Heart right ventricle (tissue), 16 donors: ENCODE measurements around the gene ARFGAP3. TPM values are rescaled to one million over a fixed set of nuclear protein-coding genes. Genes with fewer than 3 reads are reported as not detected.
A peak's percentile ranks its signal among the peaks of the same experiment; 100 is the strongest.

Experiments used
- ATAC-seq, 8 donors: fragments of 200-7000 bp; cut with Tn5 transposase; one replicate each; pipeline ENCODE4 v1.9.1; 2020; ENCODE audit warnings: mild to moderate bottlenecking in 8 of 8, moderate library complexity in 8 of 8, moderate number of reproducible peaks in 1 of 8
- DNase-seq, 2 donors: peaks; one replicate each; pipeline ENCODE4 v3.0.0-alpha.2; 2020
- H3K27ac ChIP-seq, 10 donors: fragments of 200-600 bp; sonication (generic) in 2 of 10; one replicate each; pipeline versions ENCODE4 v1.5.0 to v1.8.0; 2020 to 2022; ENCODE audit warnings: mild to moderate bottlenecking in 3 of 10
- H3K27me3 ChIP-seq, 7 donors: fragments of 200-600 bp; one replicate each; pipeline ENCODE4 v1.8.0; 2021 to 2022; ENCODE audit warnings: mild to moderate bottlenecking in 2 of 7
- H3K36me3 ChIP-seq, 9 donors: fragments of 200-600 bp; sonication (generic) in 1 of 9; one replicate each; pipeline versions ENCODE4 v1.5.0 to v1.8.0; 2020 to 2022; ENCODE audit warnings: mild to moderate bottlenecking in 2 of 9
- H3K4me1 ChIP-seq, 9 donors: fragments of 200-600 bp; sonication (generic) in 1 of 9; one replicate each; pipeline versions ENCODE4 v1.5.0 to v1.8.0; 2020 to 2022; ENCODE audit warnings: mild to moderate bottlenecking in 4 of 9
- H3K4me3 ChIP-seq, 10 donors: fragments of 200-600 bp; sonication (generic) in 2 of 10; one replicate each; pipeline versions ENCODE4 v1.5.0 to v1.8.0; 2020 to 2022; ENCODE audit warnings: mild to moderate bottlenecking in 7 of 10, moderate library complexity in 2 of 10
- H3K9me3 ChIP-seq, 11 donors: fragments of 200-600 bp in 10 of 11; sonication (generic) in 2 of 11; one replicate each; pipeline versions ENCODE4 v1.5.0 to v1.8.0; 2013 to 2022; ENCODE audit warnings: mild to moderate bottlenecking in 2 of 11, control low read depth in 1 of 11, moderate library complexity in 1 of 11
- WGBS, 2 donors: extraction: QIAGEN DNeasy Blood & Tissue Kit; methylation state at CpG; one replicate each; pipeline ENCODE4 v1.1.7; 2013; ENCODE audit warnings: inconsistent platforms in 1 of 2; 5-methylcytosine and 5-hydroxymethylcytosine counted together
- intact Hi-C, 10 donors: fragments of 100-400 bp; cut with DNase I; formaldehyde crosslinking; loops; one replicate each; pipeline versions ENCODE4 v1.11.1 to v1.14.2; 2022
- polyA plus RNA-seq, 2 donors: library from polyadenylated mRNA; stranded (reverse); fragments of 200-250 nt; gene quantifications; one replicate each; pipeline ENCODE4 v1.2.3, GENCODE V29; 2013
- total RNA-seq, 10 donors: library from RNA; stranded (reverse); fragmentation: NEBNext Ultra II Directional in 3 of 10; extraction: Animal tissue kit (Norgen Biotek cat#: 25700) in 3 of 10; gene quantifications; one replicate each; pipeline versions ENCODE4 v1.2.1 to v1.2.4, GENCODE V29; 2021 to 2023
- TF ChIP-seq, protein P1 (sequence below), 9 donors: fragments of 200-600 bp; sonication (generic) in 2 of 9; IDR thresholded peaks; one replicate each; pipeline versions ENCODE4 v1.5.0 to v1.8.0; 2021 to 2022; ENCODE audit warnings: antibody characterized with exemption in 9 of 9, mild to moderate bottlenecking in 5 of 9, moderate library complexity in 1 of 9
- donor health status: Arrhythmogenic right ventricular cardiomyopathy.
- donor health status: ischemic (EF 13 %, LVEDD 7.1; RV severe dilation, severe dysfunction).
- donor health status: healthy with polysubstance abuse.
- donor health status: DM: no; HTN: yes; CAD: no.
- donor health status: DM: no; HTN: no; CAD: no.
- donor health status: ischemic (EF 25% LVEDD 6.9; RV normal size, moderate dysfunction).
- donor health status: ischemic (EF 25% LVEDD 5.7; RV mildly dilated, moderate dysfunction).
- donor health status: healthy.
- donor health status: DM: yes; HTN: yes; CAD: no.
- donor health status: Ischemic cardiomyopathy.
- donor health status: ischemic (EF 35%, LVEDD 5.7; RV mildly dilated, moderate dysfunction).
- donor health status: nonischemic (EF 11% LVEDD 7.7; RV severe dilation, severe dysfunction).
- donor health status: DM: yes; HTN: yes; CAD: no.
- donor health status: PGD.
- donor health status: ischemic (EF 29% LVEDD 5.4; RV normal size, mild dysfunction).
- donor health status: nonischemic (EF 23%, LVEDD 6.1; RV moderate dilation, normal function).

Gene ARFGAP3
- total and polyA plus RNA-seq, 12 donors = 10.6 to 29.4 (median 23.2) TPM

DNA sequence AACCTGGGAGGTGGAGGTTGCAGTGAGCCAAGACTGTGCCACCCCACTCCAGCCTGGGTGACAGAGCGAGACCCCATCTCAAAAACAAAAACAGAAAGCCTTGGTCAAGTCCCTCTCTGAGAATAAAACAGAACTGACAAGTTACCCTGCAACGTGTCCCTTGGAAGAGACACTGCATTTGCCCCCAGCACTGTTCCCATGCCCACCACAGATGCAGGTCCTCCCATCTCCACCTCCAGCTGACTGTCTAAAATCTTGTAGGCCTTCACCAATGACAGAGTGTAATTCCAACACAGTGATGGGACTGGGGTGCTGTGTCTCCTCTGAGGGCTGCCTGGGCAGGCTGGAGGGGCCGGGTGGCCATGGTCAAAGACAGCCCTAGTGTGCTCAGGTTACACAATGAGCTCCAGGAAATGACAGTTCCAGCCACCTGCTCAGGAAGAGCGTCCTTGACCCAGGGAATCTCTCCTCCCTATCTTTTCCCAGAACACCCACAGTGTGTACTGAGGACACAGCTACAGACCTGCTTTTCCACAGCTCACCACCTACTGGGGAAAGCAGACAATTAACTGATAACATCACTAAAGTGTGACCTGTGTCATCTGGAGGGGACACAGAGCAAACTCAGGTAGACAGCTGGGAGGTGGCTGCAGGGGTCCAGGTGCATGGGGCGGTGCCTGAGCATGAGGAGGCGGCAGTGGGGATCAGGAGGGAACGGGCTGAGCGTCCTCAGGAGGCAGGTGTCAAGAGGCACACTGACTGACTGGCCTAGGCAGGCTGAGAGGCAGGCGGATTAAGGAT lies 56.4 kb downstream of the ARFGAP3 start:
- no peaks in the 10 kb centered on the region for H3K27me3 ChIP-seq
- intact Hi-C loops = loop anchor here in 1 of 10 donors (10.0 kb wide), 1 partner anchor 146 kb away; no protein-coding TSS in a partner anchor
- DNase-seq (no peak), ATAC-seq (no peak)
- no peak overlapping the region for H3K4me3 ChIP-seq
- H3K36me3 ChIP-seq = peaks cover 0 to 96% (median 18%) of the 10 kb centered on the region in 9 donors
- peaks cover 8 to 49% (median 22%) of the 10 kb centered on the region in 9 donors for H3K4me1 ChIP-seq
- no peaks in the 10 kb centered on the region for H3K9me3 ChIP-seq
- TF ChIP-seq, protein P1, sequence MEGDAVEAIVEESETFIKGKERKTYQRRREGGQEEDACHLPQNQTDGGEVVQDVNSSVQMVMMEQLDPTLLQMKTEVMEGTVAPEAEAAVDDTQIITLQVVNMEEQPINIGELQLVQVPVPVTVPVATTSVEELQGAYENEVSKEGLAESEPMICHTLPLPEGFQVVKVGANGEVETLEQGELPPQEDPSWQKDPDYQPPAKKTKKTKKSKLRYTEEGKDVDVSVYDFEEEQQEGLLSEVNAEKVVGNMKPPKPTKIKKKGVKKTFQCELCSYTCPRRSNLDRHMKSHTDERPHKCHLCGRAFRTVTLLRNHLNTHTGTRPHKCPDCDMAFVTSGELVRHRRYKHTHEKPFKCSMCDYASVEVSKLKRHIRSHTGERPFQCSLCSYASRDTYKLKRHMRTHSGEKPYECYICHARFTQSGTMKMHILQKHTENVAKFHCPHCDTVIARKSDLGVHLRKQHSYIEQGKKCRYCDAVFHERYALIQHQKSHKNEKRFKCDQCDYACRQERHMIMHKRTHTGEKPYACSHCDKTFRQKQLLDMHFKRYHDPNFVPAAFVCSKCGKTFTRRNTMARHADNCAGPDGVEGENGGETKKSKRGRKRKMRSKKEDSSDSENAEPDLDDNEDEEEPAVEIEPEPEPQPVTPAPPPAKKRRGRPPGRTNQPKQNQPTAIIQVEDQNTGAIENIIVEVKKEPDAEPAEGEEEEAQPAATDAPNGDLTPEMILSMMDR (IDR thresholded peaks at IDR 0.05) = no peak
- WGBS, 2 donors = 86 to 89% methylated on average over 9 of the region's 9 CpGs
- H3K27ac ChIP-seq = no peak overlapping the region

DNA sequence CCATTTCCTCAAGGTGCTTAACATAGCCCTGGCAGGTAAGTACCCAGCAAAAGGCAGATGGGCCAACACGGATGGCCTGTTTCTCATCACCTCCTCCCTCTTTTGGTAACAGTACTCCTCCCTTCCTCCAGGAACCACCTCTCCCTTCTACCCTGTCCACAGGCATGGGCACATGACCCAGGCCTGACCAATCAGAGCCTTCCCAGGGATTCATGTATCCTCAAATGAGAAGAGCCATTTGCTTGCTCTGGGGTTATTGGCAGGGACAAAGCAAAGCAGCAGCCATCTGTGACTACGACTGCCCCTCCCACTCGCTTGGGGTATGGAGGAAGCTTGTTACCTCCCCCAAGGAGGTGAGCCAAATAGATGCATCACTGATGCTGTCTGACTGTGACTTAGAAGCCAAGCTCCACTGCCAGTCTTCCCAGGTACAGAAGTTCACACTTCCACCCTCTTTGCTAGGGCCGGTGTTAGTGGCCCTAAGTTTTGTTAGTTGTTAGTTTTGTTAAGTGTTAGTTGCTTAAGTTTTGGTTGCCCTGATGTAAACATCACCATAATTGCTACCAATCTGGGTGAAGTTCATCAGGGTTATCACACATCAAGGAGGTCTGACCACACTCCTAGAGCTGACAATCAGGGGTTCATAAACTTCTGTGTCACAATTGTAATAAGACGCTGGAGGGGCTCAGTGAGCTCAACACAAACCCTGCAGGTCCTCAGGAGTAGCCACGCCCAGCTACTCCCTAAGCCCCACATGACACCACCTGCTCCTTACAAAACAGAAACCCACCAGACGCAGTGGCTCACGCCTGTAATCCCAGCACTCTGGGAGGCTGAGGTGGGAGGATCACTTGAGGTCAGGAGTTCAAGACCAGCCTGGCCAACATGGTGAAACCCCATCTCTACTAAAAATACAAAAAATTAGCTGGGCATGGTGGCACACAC lies 57.3 kb downstream of the ARFGAP3 start:
- no peaks in the 10 kb centered on the region for H3K9me3 ChIP-seq
- intact Hi-C loops = loop anchor here in 3 of 10 donors (10.0 kb wide), 2 partner anchors 135 to 145 kb away; no protein-coding TSS in a partner anchor
- H3K36me3 ChIP-seq = peaks cover 0 to 96% (median 9%) of the 10 kb centered on the region in 9 donors
- DNase-seq (no peak), ATAC-seq (no peak)
- peaks cover 6 to 43% (median 18%) of the 10 kb centered on the region in 9 donors for H3K4me1 ChIP-seq
- WGBS, 2 donors = 89 to 95% methylated on average over 8 of the region's 8 CpGs
- H3K4me3 ChIP-seq = no peak overlapping the region
- peak overlapping the region in 1 of 10 donors; percentile 3 for H3K27ac ChIP-seq
- no peaks in the 10 kb centered on the region for H3K27me3 ChIP-seq
- TF ChIP-seq, protein P1 (IDR thresholded peaks at IDR 0.05) = no peak

DNA sequence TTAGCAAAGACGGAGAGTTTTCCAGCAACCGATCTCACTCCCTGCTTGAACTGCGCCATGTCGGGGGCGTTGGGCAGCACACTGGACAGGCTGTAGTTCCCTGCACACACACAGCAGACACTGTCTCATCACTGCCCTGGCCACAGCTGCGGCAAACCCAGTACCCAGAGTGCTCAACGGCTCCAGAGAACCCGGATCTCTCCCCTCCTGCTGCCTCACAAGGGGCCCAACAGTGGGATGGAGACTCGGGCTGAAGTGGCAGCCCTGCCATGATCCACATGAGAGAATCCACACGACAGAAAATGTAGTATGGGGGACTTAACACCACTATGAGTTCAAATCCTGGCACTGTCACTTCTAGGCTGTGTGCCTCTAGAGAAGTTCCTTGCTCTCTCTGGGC lies 58.0 kb downstream of the ARFGAP3 start:
- Histone ChIP-seq H3K27ac (peak overlapping the region in 1 of 10 donors; percentile 3), H3K27me3 (no peaks in the 10 kb centered on the region), H3K9me3 (no peaks in the 10 kb centered on the region), H3K4me3 (no peak overlapping the region), H3K4me1 (peaks cover 6 to 41% (median 15%) of the 10 kb centered on the region in 9 donors), H3K36me3 (peaks cover 0 to 94% (median 9%) of the 10 kb centered on the region in 9 donors)
- TF ChIP-seq, protein P1 (IDR thresholded peaks at IDR 0.05) = no peak
- WGBS, 2 donors = 92 to 93% methylated on average over 10 of the region's 10 CpGs
- ATAC-seq (no peak), DNase-seq (no peak)
- intact Hi-C loops = loop anchor here in 2 of 10 donors (10.0 kb wide), 1 partner anchor 134 kb away; no protein-coding TSS in a partner anchor

DNA sequence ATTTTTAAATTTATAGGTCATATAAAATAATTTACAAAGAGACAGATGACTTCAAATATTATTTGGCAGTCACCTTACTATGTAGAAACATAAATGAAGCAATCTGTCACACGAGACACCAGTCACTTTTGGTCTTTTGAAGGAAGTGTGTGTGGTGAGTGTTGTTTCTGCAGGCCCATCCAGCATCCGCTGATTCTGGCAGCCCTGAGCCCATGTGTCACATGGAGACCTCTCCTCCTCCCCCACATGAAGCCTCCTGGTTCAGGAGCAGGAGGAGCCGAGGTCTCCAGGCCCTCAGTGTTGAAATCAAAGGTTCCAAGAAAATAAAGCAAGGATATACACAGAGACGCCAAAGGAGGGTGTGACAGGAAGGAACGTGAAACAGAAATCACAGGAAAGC lies 60.1 kb downstream of the ARFGAP3 start:
- peak in 1 of 2 donors; percentile 58 for DNase-seq
- no peaks in the 10 kb centered on the region for H3K27me3 ChIP-seq
- 40 to 42% methylated on average over 5 of the region's 5 CpGs for WGBS, 2 donors
- peak in 7 of 8 donors; percentile 23 to 58 (median 36) for ATAC-seq
- no peak overlapping the region for H3K4me3 ChIP-seq
- H3K4me1 ChIP-seq = peaks cover 6 to 39% (median 14%) of the 10 kb centered on the region in 9 donors
- TF ChIP-seq, protein P1 (IDR thresholded peaks at IDR 0.05) = no peak
- H3K9me3 ChIP-seq = no peaks in the 10 kb centered on the region
- peak overlapping the region in 9 of 10 donors; percentile 1 to 70 (median 45) for H3K27ac ChIP-seq
- H3K36me3 ChIP-seq = peaks cover 0 to 76% (median 9%) of the 10 kb centered on the region in 9 donors
- intact Hi-C loops = loop anchor here in 2 of 10 donors (10.0 kb wide), 1 partner anchor 132 kb away; no protein-coding TSS in a partner anchor
